H1 (cell line): ENCODE data around the gene ARTN. TPM values are rescaled to one million over a fixed set of nuclear protein-coding genes. Genes with fewer than 3 reads are reported as not detected.

Experiments
- CTCF ChIA-PET: fragments of 300-600 bp; sonication (Branson Sonifier 250); formaldehyde crosslinking; loops from one replicate; lab custom pipeline; 2021; ENCODE audit not compliant: partially characterized antibody; lab: Charles Lee
- POLR2A ChIA-PET: fragments of 300-600 bp; sonication (Branson Sonifier 250); formaldehyde crosslinking; loops from one replicate; lab custom pipeline; 2021; ENCODE audit warnings: inconsistent platforms; ENCODE audit not compliant: partially characterized antibody; lab: Charles Lee
- DNase-seq, 2 experiments: peaks; one replicate each; pipeline versions ENCODE4 v3.0.0 to v3.0.0-alpha.2; 2010 to 2022; ENCODE audit warnings: low spot score in 2 of 2, low read depth in 1 of 2, mixed read lengths in 1 of 2
- FAIRE-seq: peaks from 2 replicates; lab custom pipeline; 2011; peaks lifted over from hg19 to GRCh38; lab: Jason Lieb, UNC
- H2AFZ ChIP-seq: 2 replicates; pipeline ENCODE4 v1.8.1; 2012; ENCODE audit warnings: low read length, inconsistent platforms
- H2AK5ac ChIP-seq: 2 replicates; pipeline ENCODE4 v1.6.1; 2013; ENCODE audit warnings: low read depth, low read length
- H2BK120ac ChIP-seq: replicated peaks from 2 replicates; pipeline ENCODE3; 2013; ENCODE audit warnings: low read depth, low read length, inconsistent platforms
- H2BK12ac ChIP-seq: 2 replicates; pipeline ENCODE4 v1.6.1; 2013; ENCODE audit warnings: low read depth, low read length
- H2BK15ac ChIP-seq: 2 replicates; pipeline ENCODE4 v1.6.1; 2013; ENCODE audit warnings: low read length
- H2BK20ac ChIP-seq: 2 replicates; pipeline ENCODE4 v1.6.1; 2013; ENCODE audit warnings: low read length
- H2BK5ac ChIP-seq: 2 replicates; pipeline ENCODE4 v1.6.1; 2013; ENCODE audit warnings: low read depth, low read length
- H3K14ac ChIP-seq: 2 replicates; pipeline ENCODE4 v1.6.1; 2013; ENCODE audit warnings: inconsistent platforms; ENCODE audit not compliant: insufficient read length
- H3K18ac ChIP-seq: 2 replicates; pipeline ENCODE4 v1.6.1; 2013; ENCODE audit warnings: low read length; ENCODE audit errors: extremely low read depth
- H3K23ac ChIP-seq: 2 replicates; pipeline ENCODE4 v1.6.1; 2013; ENCODE audit warnings: inconsistent platforms; ENCODE audit not compliant: insufficient read length
- H3K23me2 ChIP-seq: 2 replicates; pipeline ENCODE4 v1.6.1; 2013; ENCODE audit warnings: low read depth, low read length
- H3K27ac ChIP-seq: 2 replicates; pipeline ENCODE4 v1.6.1; 2011; ENCODE audit warnings: low read depth, low read length, inconsistent platforms
- H3K27me3 ChIP-seq, 4 experiments: replicated peaks in 1 of 4; 1 replicate in 1 of 4; 2 replicates in 3 of 4; pipeline versions ENCODE4 v1.6.1 to v1.8.1; 2011 to 2013; ENCODE audit warnings: low read length in 3 of 4, mild to moderate bottlenecking in 3 of 4, inconsistent platforms in 2 of 4, mixed read lengths in 2 of 4, moderate library complexity in 1 of 4; ENCODE audit not compliant: control insufficient read depth in 3 of 4, insufficient read depth in 3 of 4; ENCODE audit errors: extremely low read depth in 1 of 4
- H3K36me3 ChIP-seq, 4 experiments: 2 replicates each; pipeline versions ENCODE4 v1.6.1 to v1.8.1; 2011 to 2013; ENCODE audit warnings: mild to moderate bottlenecking in 4 of 4, low read length in 3 of 4, moderate library complexity in 2 of 4, control low read depth in 1 of 4, inconsistent platforms in 1 of 4; ENCODE audit not compliant: insufficient read depth in 4 of 4, control insufficient read depth in 2 of 4
- H3K4ac ChIP-seq: replicated peaks from 2 replicates; pipeline ENCODE3; 2013; ENCODE audit warnings: low read length, low read depth, mixed read lengths, inconsistent platforms; ENCODE audit not compliant: insufficient read length
- H3K4me1 ChIP-seq, 4 experiments: replicated peaks in 1 of 4; 1 replicate in 1 of 4; 2 replicates in 3 of 4; pipeline versions ENCODE4 v1.6.1 to v1.8.1; 2011 to 2013; ENCODE audit warnings: low read length in 3 of 4, inconsistent platforms in 2 of 4, mixed read lengths in 1 of 4; ENCODE audit not compliant: insufficient read depth in 4 of 4, control insufficient read depth in 3 of 4
- H3K4me2 ChIP-seq, 2 experiments: 2 replicates each; pipeline versions ENCODE4 v1.6.1 to v1.8.1; 2011 to 2013; ENCODE audit warnings: low read depth in 2 of 2, low read length in 2 of 2, control low read depth in 1 of 2, inconsistent platforms in 1 of 2, mild to moderate bottlenecking in 1 of 2; ENCODE audit not compliant: insufficient read depth in 1 of 2
- H3K4me3 ChIP-seq, 4 experiments: fragments of 200-600, 300-600 bp in 1 of 4; sonication (generic), shearing (Covaris generic), sonication (Bioruptor Twin) in 1 of 4; 2 replicates each; pipeline versions ENCODE4 v1.5.1 to v1.8.1; 2011 to 2016; ENCODE audit warnings: low read length in 4 of 4, low read depth in 3 of 4, control low read depth in 2 of 4, inconsistent platforms in 2 of 4, mild to moderate bottlenecking in 2 of 4, mixed read lengths in 1 of 4, moderate library complexity in 1 of 4; ENCODE audit not compliant: insufficient read depth in 2 of 4; ENCODE audit errors: extremely low read depth in 1 of 4
- H3K56ac ChIP-seq: replicated peaks from 2 replicates; pipeline ENCODE3; 2013; ENCODE audit warnings: low read depth, mild to moderate bottlenecking, mixed read lengths, low read length, inconsistent platforms; ENCODE audit not compliant: insufficient read length
- H3K79me1 ChIP-seq: 2 replicates; pipeline ENCODE4 v1.6.1; 2013; ENCODE audit warnings: low read depth, low read length, control low read depth
- H3K79me2 ChIP-seq, 2 experiments: 2 replicates each; pipeline versions ENCODE4 v1.6.1 to v1.8.1; 2012 to 2013; ENCODE audit warnings: low read length in 2 of 2, mild to moderate bottlenecking in 2 of 2, inconsistent platforms in 1 of 2; ENCODE audit not compliant: insufficient read depth in 2 of 2, control insufficient read depth in 1 of 2
- H3K9ac ChIP-seq, 4 experiments: replicated peaks in 1 of 4; 1 replicate in 1 of 4; 2 replicates in 3 of 4; pipeline versions ENCODE4 v1.6.1 to v1.8.1; 2011 to 2013; ENCODE audit warnings: low read depth in 3 of 4, low read length in 3 of 4, control low read depth in 2 of 4, mild to moderate bottlenecking in 2 of 4, moderate library complexity in 2 of 4, inconsistent platforms in 1 of 4; ENCODE audit errors: extremely low read depth in 1 of 4
- H3K9me3 ChIP-seq, 2 experiments: 2 replicates each; pipeline versions ENCODE4 v1.6.1 to v1.8.1; 2012 to 2013; ENCODE audit warnings: mild to moderate bottlenecking in 2 of 2, moderate library complexity in 2 of 2, control low read depth in 1 of 2, inconsistent platforms in 1 of 2, low read depth in 1 of 2, low read length in 1 of 2, mixed read lengths in 1 of 2; ENCODE audit not compliant: insufficient read depth in 2 of 2
- H4K20me1 ChIP-seq, 2 experiments: replicated peaks in 1 of 2; 2 replicates each; pipeline versions ENCODE3 to v1.8.1; 2011 to 2013; ENCODE audit warnings: inconsistent platforms in 2 of 2, low read length in 2 of 2, mild to moderate bottlenecking in 1 of 2; ENCODE audit not compliant: insufficient read depth in 2 of 2, control insufficient read depth in 1 of 2
- H4K5ac ChIP-seq: 2 replicates; pipeline ENCODE4 v1.6.1; 2013; ENCODE audit warnings: low read length, low read depth, mixed read lengths, inconsistent platforms; ENCODE audit not compliant: insufficient read length
- H4K8ac ChIP-seq: 2 replicates; pipeline ENCODE4 v1.8.0; 2013; ENCODE audit warnings: mild to moderate bottlenecking, moderate library complexity, low read length, inconsistent platforms; ENCODE audit not compliant: insufficient read depth; ENCODE audit errors: extremely low read depth
- H4K91ac ChIP-seq: replicated peaks from 2 replicates; pipeline ENCODE3; 2013; ENCODE audit warnings: low read length, mixed read lengths, inconsistent platforms; ENCODE audit not compliant: insufficient read length
- ASH2L ChIP-seq: fragments of 200-600, 300-600 bp; sonication (generic); IDR thresholded peaks from one replicate; pipeline ENCODE4 v1.7.1; 2017; ENCODE audit warnings: low read length
- CBX5 ChIP-seq: fragments of 300-800, 300-1000 bp; sonication (generic); IDR thresholded peaks from 2 replicates; pipeline ENCODE4 v1.7.1; 2016; ENCODE audit warnings: antibody characterized with exemption, low read length, low read depth
- CBX8 ChIP-seq: fragments of 300-800, 300-1000 bp; sonication (generic); IDR thresholded peaks from 2 replicates; pipeline ENCODE4 v1.7.1; 2016; ENCODE audit warnings: low read depth, low read length, borderline replicate concordance
- CHD2 ChIP-seq: IDR thresholded peaks from 2 replicates; pipeline ENCODE4 v1.6.1; 2012; ENCODE audit warnings: low read length, improper control_type of control experiment
- FOSL1 ChIP-seq: IDR thresholded peaks from 2 replicates; pipeline ENCODE4 v1.6.1; 2011; ENCODE audit warnings: mild to moderate bottlenecking, low read depth, low read length, moderate library complexity; ENCODE audit not compliant: insufficient read depth
- HDAC6 ChIP-seq: IDR thresholded peaks from one replicate; pipeline ENCODE4 v1.7.1; 2012; ENCODE audit warnings: low read depth, mild to moderate bottlenecking, inconsistent platforms, low read length, moderate library complexity
- POLR2AphosphoS5 ChIP-seq: IDR thresholded peaks from 2 replicates; pipeline ENCODE4 v1.6.1; 2011; ENCODE audit warnings: low read depth, low read length
- RNF2 ChIP-seq: fragments of 200-900, 300-1000 bp; sonication (generic); IDR thresholded peaks from 2 replicates; pipeline ENCODE4 v1.7.1; 2016; ENCODE audit warnings: borderline replicate concordance, low read depth, mild to moderate bottlenecking, antibody characterized with exemption, low read length; ENCODE audit not compliant: poor library complexity, severe bottlenecking; ENCODE audit errors: missing control alignments
- SAP30 ChIP-seq: fragments of 300-600 bp; sonication (generic); IDR thresholded peaks from 2 replicates; pipeline ENCODE4 v1.7.1; 2012; ENCODE audit warnings: low read length, moderate library complexity, mild to moderate bottlenecking, inconsistent platforms; ENCODE audit not compliant: insufficient read depth, insufficient replicate concordance
- SP2 ChIP-seq: IDR thresholded peaks from 2 replicates; pipeline ENCODE4 v1.6.1; 2012; ENCODE audit warnings: mild to moderate bottlenecking, low read length, inconsistent platforms
- TBP ChIP-seq: IDR thresholded peaks from 2 replicates; pipeline ENCODE4 v1.6.1; 2011; ENCODE audit warnings: low read depth, low read length, improper control_type of control experiment
- TCF12 ChIP-seq: IDR thresholded peaks from 2 replicates; pipeline ENCODE4 v1.6.1; 2011; ENCODE audit warnings: low read depth, mild to moderate bottlenecking, low read length
- WGBS, 2 experiments: shearing (Covaris generic) in 1 of 2; methylation state at CpG; one replicate each; pipeline versions ENCODE4 v1.1.6 to v1.1.7; 2013 to 2015; ENCODE audit warnings: low lambda C conversion rate in 2 of 2, mixed read lengths in 2 of 2, inconsistent platforms in 1 of 2, low coverage in 1 of 2, missing lambda C conversion rate in 1 of 2; ENCODE audit not compliant: insufficient replicate concordance in 2 of 2, insufficient coverage in 1 of 2, insufficient read length in 1 of 2; ENCODE audit errors: extremely low coverage in 1 of 2, missing lambda C conversion rate in 1 of 2; 5-methylcytosine and 5-hydroxymethylcytosine counted together
- polyA plus RNA-seq, 7 experiments: library from polyadenylated mRNA; depleted of rRNA in 3 of 7; stranded (reverse) in 5 of 7; unstranded in 2 of 7; fragments of >200 nt in 5 of 7; fragments of 200-250 nt in 2 of 7; gene quantifications; 1 replicate in 5 of 7; 2 replicates in 1 of 7; 4 replicates in 1 of 7; pipeline versions ENCODE4 v1.2.1 to v1.2.3, GENCODE V29; 2011 to 2013; ENCODE audit warnings: missing spikeins in 2 of 7, mixed read lengths in 2 of 7
- total RNA-seq: library from RNA; stranded (reverse); fragmentation: NEBNext Ultra II Directional; extraction: Animal tissue kit (Norgen Biotek cat#: 25700); gene quantifications from 2 replicates; pipeline ENCODE4 v1.2.1, GENCODE V29; 2021

ARTN gene
- total and polyA plus RNA-seq, 2 of the 8 experiments (the other 6 are each of a cell fraction or from before 2014, with no cell fraction given) = 13.5 to 22.7 TPM

GRCh38 chr1:43979528-43980254 lies 46.1 kb downstream of the ARTN start:
- Histone ChIP-seq H3K9me3 (no peaks in the 10 kb centered on the region), H3K4me2 (peak overlapping the region; percentile 61 to 85), H4K8ac (peak overlapping the region; percentile 89), H3K18ac (peak overlapping the region; percentile 34), H3K56ac (no peak overlapping the region), H4K20me1 (peaks cover 2 to 37% of the 10 kb centered on the region in 2 experiments), H3K14ac (peak overlapping the region; percentile 5), H3K23me2 (peaks cover 21% of the 10 kb centered on the region), H4K5ac (no peak overlapping the region), H2BK5ac (no peak overlapping the region; the same call in 1 of the 2 replicates), H3K79me2 (peaks cover 0 to 24% of the 10 kb centered on the region in 2 experiments; a peak in 2 of 4 replicates), H2BK120ac (peak overlapping the region; percentile 52), H3K36me3 (peaks cover 2 to 23% (median 15%) of the 10 kb centered on the region in 4 experiments; a peak in 5 of 8 replicates), H3K4ac (peak overlapping the region; percentile 3), H2BK12ac (peak overlapping the region; percentile 30; the same call in 1 of the 2 replicates), H2AFZ (no peak overlapping the region), H3K4me1 (peaks cover 4 to 17% (median 15%) of the 10 kb centered on the region in 4 experiments), H3K23ac (no peak overlapping the region), H2AK5ac (peak overlapping the region; percentile 45; the same call in 1 of the 2 replicates), H2BK20ac (no peak overlapping the region), H3K79me1 (peaks cover 28% of the 10 kb centered on the region), H3K27ac (no peak overlapping the region), H3K4me3 (peak overlapping the region; percentile 42 to 74 (median 64)), H3K27me3 (no peaks in the 10 kb centered on the region), H4K91ac (peak overlapping the region; percentile 63), H2BK15ac (0 out of 2 replicates have a peak overlapping the region, but pooled peaks have one; percentile 14), H3K9ac (peak overlapping the region; percentile 2 to 87 (median 54); a peak in 6 of 7 replicates)
- 13% methylated on average over 19 of the region's 45 CpGs; no CpG with 5 or more reads in 1 of the 2 experiments for WGBS, 2 experiments
- DNase-seq (peak in 1 of 2 experiments; percentile 73), FAIRE-seq (no peak)
- ChIA-PET POLR2A (interaction anchor here (0.6 to 1.9 kb wide), 8 partner anchors 10 to 216 kb away, joined by 3 to 10 read pairs (median 4); partner anchors contain the start of genes CCDC24 and DPH2), CTCF (interaction anchor here (0.8 to 1.1 kb wide), 4 partner anchors 9 to 216 kb away, joined by 3 to 5 read pairs (median 3); no protein-coding TSS in a partner anchor)
- no peak for TF ChIP-seq TCF12
- no peak for TF ChIP-seq SP2
- TF ChIP-seq RNF2 = no peak
- TF ChIP-seq SAP30 = peak; percentile 58
- no peak for TF ChIP-seq TBP
- no peak for TF ChIP-seq CBX5
- TF ChIP-seq FOSL1 = no peak
- no peak for TF ChIP-seq CBX8
- TF ChIP-seq CHD2 = no peak
- TF ChIP-seq POLR2AphosphoS5 = no peak
- TF ChIP-seq HDAC6 = no peak
- no peak for TF ChIP-seq ASH2L
